LNCAP (cell line): Measurements from ENCODE around the gene KCNE1.

Source experiments
- CTCF ChIP-seq: fragments of 450-650 bp; IDR thresholded peaks from 2 replicates; pipeline ENCODE4 v1.5.1; 2017; ENCODE audit warnings: mild to moderate bottlenecking

Gene KCNE1

DNA sequence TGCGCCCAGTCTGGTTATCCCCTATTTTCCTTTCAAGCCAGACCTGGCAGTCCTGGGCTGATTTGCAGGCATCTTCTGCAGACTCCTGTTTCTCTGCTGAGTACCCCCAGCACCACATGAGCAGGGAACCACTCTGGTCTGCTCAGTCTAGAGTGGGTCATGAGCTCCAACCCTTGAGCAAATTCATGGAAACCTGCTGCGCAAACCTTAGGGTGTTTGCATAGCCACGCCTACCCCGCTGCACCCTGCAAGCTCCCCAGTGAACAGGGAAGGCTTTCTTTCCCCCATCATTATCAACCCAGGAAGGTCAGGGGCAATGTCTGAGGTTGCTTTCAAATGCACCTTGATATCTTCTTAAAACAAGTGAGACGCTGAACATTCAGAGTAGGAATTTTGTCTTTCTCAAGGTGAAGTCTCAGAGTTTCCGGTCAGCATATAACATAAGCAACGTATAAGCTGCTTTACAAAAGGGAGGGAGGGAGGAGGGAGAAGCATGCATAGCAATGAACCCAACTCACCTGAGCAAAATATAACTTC lies 11.1 kb upstream of the KCNE1 start:
- TF ChIP-seq CTCF: no peak

DNA sequence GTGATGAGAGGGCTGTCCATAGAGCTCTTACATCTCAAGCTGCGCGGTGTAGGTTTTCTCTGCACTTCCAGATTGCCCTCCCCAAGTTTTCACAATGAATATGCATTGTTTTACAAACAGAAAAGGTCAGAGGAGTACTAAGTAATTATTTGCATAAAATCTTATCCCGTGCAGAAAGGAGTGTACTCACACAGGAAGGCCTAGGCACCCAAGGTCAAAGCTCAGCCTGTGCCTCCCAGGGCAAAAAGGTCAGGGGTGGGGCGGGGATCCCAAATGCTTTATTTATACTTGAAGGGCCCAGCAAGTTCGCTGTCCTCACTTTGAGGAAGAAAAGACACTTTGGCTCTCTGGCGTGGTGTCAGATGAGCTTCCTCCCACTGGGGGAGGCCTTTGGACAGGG lies 10.3 kb upstream of the KCNE1 start:
- TF ChIP-seq CTCF: no peak

DNA sequence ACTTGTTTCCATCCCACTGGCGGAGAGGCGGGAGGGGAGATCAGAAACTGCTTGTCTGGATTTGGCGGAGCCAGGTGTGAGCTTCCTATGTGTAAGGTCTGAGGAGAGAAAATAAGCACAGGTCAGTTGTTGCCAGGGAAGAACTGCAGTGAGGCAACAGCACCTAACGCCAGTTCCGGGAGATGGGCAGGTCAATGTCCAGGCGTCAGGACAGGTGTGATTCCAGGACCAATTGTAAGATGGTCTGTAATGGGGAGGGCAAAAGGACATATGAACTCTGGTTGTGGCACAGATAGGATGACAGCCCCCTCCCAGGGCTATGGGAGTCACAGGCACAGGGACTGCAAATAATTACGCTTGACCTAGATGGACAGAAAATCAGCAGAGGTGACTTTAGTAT lies 9.6 kb upstream of the KCNE1 start:
- no peak for TF ChIP-seq CTCF

DNA sequence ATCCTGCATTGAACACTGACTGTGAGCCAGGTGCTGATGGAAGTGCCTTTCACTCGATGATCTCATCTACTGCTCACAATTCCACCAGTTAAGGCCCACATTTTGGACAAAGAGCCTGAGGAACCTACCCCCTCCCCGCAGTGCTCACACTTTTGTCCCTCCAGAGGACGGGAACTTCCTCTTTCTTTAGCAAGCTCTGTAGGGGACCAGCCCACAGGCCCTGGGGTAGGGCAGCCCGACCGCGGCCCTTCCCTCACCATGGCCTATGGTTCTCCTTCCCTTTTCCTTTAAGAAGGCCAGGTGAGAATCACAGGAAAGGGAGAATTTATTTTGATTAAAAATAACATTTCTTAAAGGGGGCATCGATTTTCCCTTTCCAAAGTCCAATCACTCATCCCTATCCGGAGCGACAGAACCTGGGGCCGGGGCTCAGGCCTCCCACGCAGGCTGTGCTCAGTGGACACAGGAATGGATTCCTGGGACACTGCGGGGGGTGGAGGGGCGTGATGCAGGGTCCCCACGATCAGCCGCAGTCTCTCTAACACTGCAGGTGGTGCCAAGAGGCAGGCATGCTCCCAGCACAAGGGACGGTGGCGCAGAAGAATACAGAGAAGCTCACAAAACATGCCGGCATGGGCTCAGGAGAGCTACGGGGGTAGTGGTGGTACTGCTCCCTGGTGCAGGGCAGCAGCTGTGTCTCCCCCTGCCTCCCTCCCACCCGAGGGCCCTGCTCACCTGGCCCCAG lies 8.9 kb upstream of the KCNE1 start:
- TF ChIP-seq CTCF: no peak

GRCh38 chr21:34520281-34520680 lies 8.3 kb upstream of the KCNE1 start:
- TF ChIP-seq CTCF: no peak

DNA sequence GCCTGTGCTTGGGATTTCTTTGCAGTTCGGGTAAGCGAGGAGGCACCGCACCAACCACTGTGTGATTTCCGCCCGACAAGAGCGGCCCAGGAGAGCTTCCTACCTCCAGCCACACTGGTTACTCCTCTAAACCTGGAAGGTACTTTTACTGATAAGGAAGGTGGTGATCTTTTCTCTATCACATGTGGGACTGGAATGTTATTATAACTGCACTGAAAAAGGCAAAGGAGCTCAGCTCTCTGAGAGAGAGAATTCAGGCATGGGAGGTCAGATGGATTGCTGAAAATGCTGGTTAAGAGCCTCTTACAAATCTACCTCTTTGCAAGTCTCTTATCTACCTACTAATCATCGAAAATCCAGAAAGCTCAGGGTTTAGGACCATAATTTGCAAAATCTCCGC lies 7.7 kb upstream of the KCNE1 start:
- no peak for TF ChIP-seq CTCF

DNA sequence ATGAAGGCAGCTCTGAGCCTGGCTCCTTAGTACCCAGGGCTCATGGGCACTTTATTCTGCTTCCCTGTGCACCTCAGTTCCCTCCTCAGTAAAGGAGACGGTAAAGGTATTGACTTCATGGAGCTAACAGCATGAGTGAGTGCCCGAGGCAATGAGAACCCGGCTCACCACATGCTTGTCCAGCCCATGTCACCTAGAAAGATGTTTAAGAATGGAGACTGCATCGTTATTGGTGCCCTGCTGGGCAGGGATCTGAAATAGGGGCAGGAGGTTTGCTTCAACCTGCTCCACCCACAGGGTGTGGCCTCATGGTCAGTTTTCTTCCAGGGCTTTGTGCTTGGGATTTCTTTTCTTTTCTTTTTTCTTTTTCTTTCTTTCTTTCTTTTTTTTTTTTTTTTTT lies 7.0 kb upstream of the KCNE1 start:
- no peak for TF ChIP-seq CTCF

DNA sequence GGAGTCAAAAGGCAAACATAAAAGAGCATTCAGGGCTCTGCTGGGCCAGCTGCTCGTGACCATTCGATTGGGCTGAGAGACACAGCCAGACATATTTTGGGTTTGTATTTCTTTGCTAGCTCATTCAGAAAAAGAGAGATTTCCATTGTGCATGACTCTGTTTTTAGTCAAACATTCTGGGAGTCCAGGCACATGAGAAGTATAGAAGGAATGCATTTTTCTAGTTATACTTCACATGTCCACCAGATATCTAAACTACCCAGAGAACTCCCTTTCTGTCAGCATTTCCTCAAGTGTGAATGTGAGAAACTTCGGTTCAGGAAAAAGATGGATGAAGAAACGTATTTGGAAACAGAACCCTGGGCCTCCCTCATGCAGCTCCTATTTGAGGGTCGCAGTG lies 6.3 kb upstream of the KCNE1 start:
- no peak for TF ChIP-seq CTCF
